ENCODE data around the gene BRCA1. TPM values are rescaled to one million over a fixed set of nuclear protein-coding genes. Genes with fewer than 3 reads are reported as not detected.

Gene BRCA1
- total RNA-seq, 1 experiment from 2014 or later = 67.1 TPM

DNA sequence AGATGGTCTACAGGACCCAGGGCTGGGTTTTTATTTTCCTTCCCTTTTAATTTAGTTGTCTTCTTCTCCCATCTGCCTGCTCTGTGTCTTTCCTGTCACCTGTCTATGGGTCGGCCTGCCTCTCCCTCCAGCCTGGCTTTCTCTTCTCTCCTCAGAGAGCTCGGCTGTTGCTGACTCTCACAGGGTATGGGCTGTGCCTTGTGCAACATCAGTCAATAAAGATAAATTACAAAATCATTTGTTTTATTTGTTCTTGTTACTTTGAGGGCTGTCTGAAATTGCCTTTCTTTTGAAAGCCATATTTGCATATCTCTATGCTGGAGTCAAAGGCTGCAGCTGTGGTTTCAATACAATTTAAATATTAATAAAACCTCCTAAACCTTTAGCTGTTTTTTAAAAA, 84.5 kb downstream of the BRCA1 start:
- Mint-ChIP-seq H3K36me3 (ENCODE audit: insufficient read depth, unreplicated experiment) (peaks cover 13% of the 10 kb centered on the region), H3K27me3 (ENCODE audit: unreplicated experiment) (no peaks in the 10 kb centered on the region), H3K27ac (ENCODE audit: unreplicated experiment) (peak overlapping the region; percentile 11), H3K9me3 (ENCODE audit: low read depth, unreplicated experiment) (no peaks in the 10 kb centered on the region), H3K4me1 (ENCODE audit: low read depth, unreplicated experiment) (no peaks in the 10 kb centered on the region), H3K4me3 (ENCODE audit: low read depth, unreplicated experiment) (no peak overlapping the region)
- intact Hi-C loops (cut with micrococcal nuclease; ENCODE audit: unreplicated experiment) = no loop called here
- no TSS peak for BruUV-seq (replicated peaks)
- CTCF ChIA-PET = no interaction called here
- DNase-seq = no peak
- no peak for TF ChIP-seq CTCF (IDR thresholded peaks at IDR 0.05; ENCODE audit: unreplicated experiment)

GRCh38 chr17:43039646-43040045, 85.5 kb downstream of the BRCA1 start:
- no peaks in the 10 kb centered on the region for H3K9me3 Mint-ChIP-seq (ENCODE audit: low read depth, unreplicated experiment)
- CTCF ChIA-PET = no interaction called here
- H3K36me3 Mint-ChIP-seq (ENCODE audit: insufficient read depth, unreplicated experiment) = peaks cover 13% of the 10 kb centered on the region
- H3K27ac Mint-ChIP-seq (ENCODE audit: unreplicated experiment) = no peak overlapping the region
- no peak overlapping the region for H3K4me3 Mint-ChIP-seq (ENCODE audit: low read depth, unreplicated experiment)
- no peak for TF ChIP-seq CTCF (IDR thresholded peaks at IDR 0.05; ENCODE audit: unreplicated experiment)
- intact Hi-C loops (cut with micrococcal nuclease; ENCODE audit: unreplicated experiment) = no loop called here
- no peaks in the 10 kb centered on the region for H3K4me1 Mint-ChIP-seq (ENCODE audit: low read depth, unreplicated experiment)
- DNase-seq = no peak
- BruUV-seq (replicated peaks) = no TSS peak
- no peaks in the 10 kb centered on the region for H3K27me3 Mint-ChIP-seq (ENCODE audit: unreplicated experiment)

- H3K4me1 Mint-ChIP-seq (ENCODE audit: low read depth, unreplicated experiment) = no peaks in the 10 kb centered on the region
- DNase-seq = no peak
- TF ChIP-seq CTCF (IDR thresholded peaks at IDR 0.05; ENCODE audit: unreplicated experiment) = no peak
- no TSS peak for BruUV-seq (replicated peaks)
- intact Hi-C loops (cut with micrococcal nuclease; ENCODE audit: unreplicated experiment) = no loop called here
- CTCF ChIA-PET = interaction anchor here (0.9 kb wide), 1 partner anchor 10 kb away, joined by 3 read pairs; no protein-coding TSS in a partner anchor
- H3K4me3 Mint-ChIP-seq (ENCODE audit: low read depth, unreplicated experiment) = no peak overlapping the region
- no peaks in the 10 kb centered on the region for H3K9me3 Mint-ChIP-seq (ENCODE audit: low read depth, unreplicated experiment)
- H3K27ac Mint-ChIP-seq (ENCODE audit: unreplicated experiment) = no peak overlapping the region
- H3K27me3 Mint-ChIP-seq (ENCODE audit: unreplicated experiment) = no peaks in the 10 kb centered on the region
- peaks cover 9% of the 10 kb centered on the region for H3K36me3 Mint-ChIP-seq (ENCODE audit: insufficient read depth, unreplicated experiment)
These were observed 90.3 kb downstream of the BRCA1 start for GRCh38 chr17:43034894-43035293.

- no peaks in the 10 kb centered on the region for H3K9me3 Mint-ChIP-seq (ENCODE audit: low read depth, unreplicated experiment)
- H3K4me3 Mint-ChIP-seq (ENCODE audit: low read depth, unreplicated experiment) = no peak overlapping the region
- no TSS peak for BruUV-seq (replicated peaks)
- CTCF ChIA-PET = interaction anchor here (0.7 to 0.9 kb wide), 2 partner anchors 10 to 1591 kb away, joined by 3 to 4 read pairs; no protein-coding TSS in a partner anchor
- no peak for DNase-seq
- H3K27me3 Mint-ChIP-seq (ENCODE audit: unreplicated experiment) = peaks cover 5% of the 10 kb centered on the region
- intact Hi-C loops (cut with micrococcal nuclease; ENCODE audit: unreplicated experiment) = no loop called here
- H3K27ac Mint-ChIP-seq (ENCODE audit: unreplicated experiment) = no peak overlapping the region
- no peak for TF ChIP-seq CTCF (IDR thresholded peaks at IDR 0.05; ENCODE audit: unreplicated experiment)
- H3K36me3 Mint-ChIP-seq (ENCODE audit: insufficient read depth, unreplicated experiment) = peaks cover 9% of the 10 kb centered on the region
- H3K4me1 Mint-ChIP-seq (ENCODE audit: low read depth, unreplicated experiment) = no peaks in the 10 kb centered on the region
These were observed 90.9 kb downstream of the BRCA1 start for GRCh38 chr17:43033948-43034881.
